Activated CD8-positive, alpha-beta T cell treated with anti-CD3 and anti-CD28 coated beads, Interleukin-2, amount 10 ng/mL, durations not matched to agents 7 days and 5 days (primary cell): ENCODE measurements around the gene AKAP13. TPM values are rescaled to one million over a fixed set of nuclear protein-coding genes. Genes with fewer than 3 reads are reported as not detected.

Source experiments
- ATAC-seq: fragments of 150-1000 bp; cut with Tn5 transposase; one replicate; pipeline ENCODE4 v1.10.0; 2021; ENCODE audit warnings: moderate library complexity
- CTCF ChIA-PET: fragments of 350-600 bp; sonication (Branson Sonifier 250); formaldehyde crosslinking; loops from one replicate; lab custom pipeline; 2021; ENCODE audit warnings: antibody characterized with exemption; lab: Charles Lee
- POLR2A ChIA-PET: fragments of 350-600 bp; sonication (Branson Sonifier 250); formaldehyde crosslinking; loops from one replicate; lab custom pipeline; 2021; ENCODE audit warnings: antibody characterized with exemption; lab: Charles Lee
- DNase-seq: peaks from one replicate; pipeline ENCODE4 v3.0.0-alpha.2; 2020
- H3K27ac Mint-ChIP-seq: one replicate; pipeline ENCODE4 v1.8.0; 2021; ENCODE audit warnings: mild to moderate bottlenecking, mixed read lengths
- H3K27me3 Mint-ChIP-seq: one replicate; pipeline ENCODE4 v1.8.0; 2021; ENCODE audit warnings: low read depth, mixed read lengths
- H3K36me3 Mint-ChIP-seq: one replicate; pipeline ENCODE4 v1.8.0; 2021; ENCODE audit warnings: low read depth, mixed read lengths
- H3K4me1 Mint-ChIP-seq: one replicate; pipeline ENCODE4 v1.8.0; 2021; ENCODE audit warnings: low read depth, mixed read lengths
- H3K4me3 Mint-ChIP-seq: one replicate; pipeline ENCODE4 v1.8.0; 2021; ENCODE audit warnings: mild to moderate bottlenecking, mixed read lengths
- H3K9me3 Mint-ChIP-seq: one replicate; pipeline ENCODE4 v1.8.0; 2022; ENCODE audit warnings: mixed read lengths; ENCODE audit not compliant: insufficient read depth
- total RNA-seq, 2 experiments: library from RNA; stranded (reverse); gene quantifications; one replicate each; pipeline ENCODE4 v1.2.3, GENCODE V29; 2021

The AKAP13 gene
- total RNA-seq, 2 experiments from 2014 or later: 112 to 117 TPM

- Mint-ChIP-seq H3K36me3 (peaks cover 35% of the 10 kb centered on the region), H3K4me1 (peaks cover 40% of the 10 kb centered on the region), H3K9me3 (no peaks in the 10 kb centered on the region), H3K27ac (no peak overlapping the region), H3K4me3 (no peak overlapping the region), H3K27me3 (no peaks in the 10 kb centered on the region)
- DNase-seq (no peak), ATAC-seq (no peak)
- ChIA-PET CTCF (interaction anchor here (1.0 to 2.3 kb wide), 5 partner anchors 7 to 95 kb away, joined by 3 to 10 read pairs (median 3); no protein-coding TSS in a partner anchor), POLR2A (no interaction called here)
Measured at GRCh38 chr15:85600001-85600400, 219.6 kb downstream of the AKAP13 start.

DNA sequence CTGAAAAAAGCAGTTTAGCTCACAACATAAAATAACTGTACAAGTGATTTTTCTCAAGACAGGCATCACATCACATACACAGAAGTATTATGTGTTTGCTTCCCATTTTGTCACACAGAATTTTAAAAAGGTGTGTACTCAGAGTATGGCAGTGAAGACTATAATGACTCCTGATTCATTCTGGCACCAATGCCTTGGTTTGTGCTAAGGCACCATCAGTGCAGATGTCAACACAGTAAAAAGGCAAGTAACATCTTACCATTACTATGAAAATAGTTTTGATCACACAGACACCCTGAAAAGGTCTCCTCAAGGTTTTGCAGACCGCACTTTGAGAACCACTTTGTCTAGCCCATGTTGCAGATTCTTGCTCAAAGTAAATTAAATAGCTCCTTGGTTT is 222.8 kb downstream of the AKAP13 start:
- ChIA-PET CTCF (interaction anchor here (1.1 to 2.9 kb wide), 5 partner anchors 9 to 18 kb away, joined by 3 to 13 read pairs (median 3); no protein-coding TSS in a partner anchor), POLR2A (no interaction called here)
- Mint-ChIP-seq H3K9me3 (no peaks in the 10 kb centered on the region), H3K4me1 (peaks cover 30% of the 10 kb centered on the region), H3K27me3 (no peaks in the 10 kb centered on the region), H3K36me3 (peaks cover 27% of the 10 kb centered on the region), H3K4me3 (no peak overlapping the region), H3K27ac (no peak overlapping the region)
- ATAC-seq: no peak
- no peak for DNase-seq

DNA sequence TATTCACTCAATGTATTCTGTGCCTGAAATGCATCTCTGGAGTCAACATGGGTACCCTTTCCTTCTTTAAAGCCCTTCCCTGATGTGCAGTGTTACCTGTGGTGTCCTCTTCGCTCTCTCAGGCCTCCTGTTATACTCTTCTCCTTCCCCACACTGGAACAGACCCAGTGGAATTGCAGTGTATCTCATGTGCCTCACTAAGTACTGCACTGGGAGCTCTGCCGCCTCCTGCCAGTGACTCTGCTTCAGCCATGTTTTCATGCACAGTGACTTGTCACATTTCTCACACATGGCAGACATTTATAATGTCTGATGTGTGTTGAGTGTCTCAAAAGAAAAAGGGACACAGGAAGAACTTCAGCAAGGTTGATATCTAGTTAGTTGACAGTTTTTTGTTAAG is 223.3 kb downstream of the AKAP13 start:
- no peak overlapping the region for H3K4me3 Mint-ChIP-seq
- H3K36me3 Mint-ChIP-seq: peaks cover 23% of the 10 kb centered on the region
- H3K4me1 Mint-ChIP-seq: peaks cover 30% of the 10 kb centered on the region
- H3K9me3 Mint-ChIP-seq: no peaks in the 10 kb centered on the region
- CTCF ChIA-PET: interaction anchor here (1.1 to 2.9 kb wide), 6 partner anchors 10 to 23 kb away, joined by 3 to 13 read pairs (median 3); no protein-coding TSS in a partner anchor
- ATAC-seq: no peak
- peak overlapping the region; percentile 8 for H3K27ac Mint-ChIP-seq
- no peaks in the 10 kb centered on the region for H3K27me3 Mint-ChIP-seq
- POLR2A ChIA-PET: interaction anchor here (0.6 kb wide), 1 partner anchor 84 kb away, joined by 3 read pairs; no protein-coding TSS in a partner anchor
- DNase-seq: no peak

GRCh38 chr15:85604194-85604593 is 223.8 kb downstream of the AKAP13 start:
- H3K27ac Mint-ChIP-seq: no peak overlapping the region
- ATAC-seq: no peak

GRCh38 chr15:85606738-85607137 is 226.3 kb downstream of the AKAP13 start:
- H3K36me3 Mint-ChIP-seq: peaks cover 21% of the 10 kb centered on the region
- no peak overlapping the region for H3K4me3 Mint-ChIP-seq
- ChIA-PET CTCF (interaction anchor here (1.0 to 1.2 kb wide), 3 partner anchors 8 to 12 kb away, joined by 4 to 5 read pairs (median 5); no protein-coding TSS in a partner anchor), POLR2A (interaction anchor here (1.6 kb wide), 1 partner anchor 83 kb away, joined by 5 read pairs; no protein-coding TSS in a partner anchor)
- ATAC-seq (no peak), DNase-seq (no peak)
- H3K27me3 Mint-ChIP-seq: no peaks in the 10 kb centered on the region
- H3K27ac Mint-ChIP-seq: no peak overlapping the region
- peaks cover 28% of the 10 kb centered on the region for H3K4me1 Mint-ChIP-seq
- H3K9me3 Mint-ChIP-seq: no peaks in the 10 kb centered on the region

More at GRCh38 chr15:85604194-85604593, 223.8 kb downstream of the AKAP13 start:
- Mint-ChIP-seq H3K36me3 (peaks cover 22% of the 10 kb centered on the region), H3K4me1 (peaks cover 28% of the 10 kb centered on the region), H3K4me3 (no peak overlapping the region), H3K9me3 (no peaks in the 10 kb centered on the region), H3K27me3 (no peaks in the 10 kb centered on the region)
- DNase-seq: no peak
- POLR2A ChIA-PET: interaction anchor here (0.6 kb wide), 1 partner anchor 83 kb away, joined by 3 read pairs; no protein-coding TSS in a partner anchor
- CTCF ChIA-PET: interaction anchor here (1.2 to 2.9 kb wide), 4 partner anchors 10 to 24 kb away, joined by 3 to 13 read pairs (median 4); no protein-coding TSS in a partner anchor

- Mint-ChIP-seq H3K27ac (no peak overlapping the region), H3K9me3 (no peaks in the 10 kb centered on the region), H3K27me3 (no peaks in the 10 kb centered on the region), H3K4me3 (no peak overlapping the region), H3K36me3 (peaks cover 23% of the 10 kb centered on the region), H3K4me1 (peaks cover 28% of the 10 kb centered on the region)
- ATAC-seq (peak; percentile 44), DNase-seq (no peak)
- ChIA-PET CTCF (interaction anchor here (1.0 to 1.2 kb wide), 3 partner anchors 8 to 12 kb away, joined by 4 to 5 read pairs (median 5); no protein-coding TSS in a partner anchor), POLR2A (interaction anchor here (1.6 kb wide), 1 partner anchor 83 kb away, joined by 5 read pairs; no protein-coding TSS in a partner anchor)
Measured at GRCh38 chr15:85607141-85607806, 226.9 kb downstream of the AKAP13 start.

GRCh38 chr15:85607842-85608241 is 227.4 kb downstream of the AKAP13 start:
- ATAC-seq: no peak
- Mint-ChIP-seq H3K9me3 (no peaks in the 10 kb centered on the region), H3K27me3 (no peaks in the 10 kb centered on the region), H3K4me3 (no peak overlapping the region), H3K36me3 (peaks cover 23% of the 10 kb centered on the region), H3K27ac (no peak overlapping the region), H3K4me1 (peaks cover 25% of the 10 kb centered on the region)
- DNase-seq: no peak
- POLR2A ChIA-PET: interaction anchor here (1.6 kb wide), 1 partner anchor 82 kb away, joined by 5 read pairs; no protein-coding TSS in a partner anchor
- CTCF ChIA-PET: interaction anchor here (1.0 to 1.2 kb wide), 3 partner anchors 9 to 11 kb away, joined by 4 to 5 read pairs (median 5); no protein-coding TSS in a partner anchor

DNA sequence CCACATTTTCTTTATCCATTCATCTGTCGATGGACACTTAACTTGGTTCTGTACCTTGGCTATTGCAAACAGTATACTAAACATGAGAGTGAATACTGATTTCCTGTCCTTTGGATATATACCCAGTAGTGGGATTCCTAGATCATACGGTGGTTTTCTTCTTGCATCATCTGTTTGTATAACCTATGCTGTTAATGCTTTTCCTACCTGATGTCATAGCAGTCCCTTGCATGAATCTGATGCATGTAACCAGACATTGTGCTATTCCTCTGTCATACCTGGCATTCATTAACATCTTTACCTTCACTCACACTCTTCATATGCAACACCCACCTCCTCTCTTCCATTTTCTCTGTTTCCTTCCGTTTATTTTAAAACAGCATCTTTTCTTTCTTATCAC is 229.1 kb downstream of the AKAP13 start:
- Mint-ChIP-seq H3K4me1 (peaks cover 16% of the 10 kb centered on the region), H3K27me3 (no peaks in the 10 kb centered on the region), H3K27ac (no peak overlapping the region), H3K9me3 (no peaks in the 10 kb centered on the region), H3K36me3 (peaks cover 17% of the 10 kb centered on the region), H3K4me3 (no peak overlapping the region)
- DNase-seq (no peak), ATAC-seq (no peak)
- ChIA-PET CTCF (no interaction called here), POLR2A (no interaction called here)

- Mint-ChIP-seq H3K27me3 (no peaks in the 10 kb centered on the region), H3K27ac (no peak overlapping the region), H3K4me1 (peaks cover 22% of the 10 kb centered on the region), H3K36me3 (peaks cover 10% of the 10 kb centered on the region), H3K9me3 (no peaks in the 10 kb centered on the region), H3K4me3 (no peak overlapping the region)
- ATAC-seq (no peak), DNase-seq (no peak)
- POLR2A ChIA-PET: no interaction called here
- CTCF ChIA-PET: interaction anchor here (0.6 to 1.2 kb wide), 2 partner anchors 13 to 126 kb away, joined by 3 to 5 read pairs; no protein-coding TSS in a partner anchor
Measured at GRCh38 chr15:85611361-85611760, 231.0 kb downstream of the AKAP13 start.

GRCh38 chr15:85614059-85614458 is 233.7 kb downstream of the AKAP13 start:
- DNase-seq: no peak
- no peak overlapping the region for H3K4me3 Mint-ChIP-seq
- H3K27ac Mint-ChIP-seq: no peak overlapping the region
- ATAC-seq: no peak
- ChIA-PET POLR2A (no interaction called here), CTCF (interaction anchor here (1.1 to 1.6 kb wide), 3 partner anchors 11 to 54 kb away, joined by 3 to 5 read pairs (median 4); no protein-coding TSS in a partner anchor)
- peaks cover 13% of the 10 kb centered on the region for H3K4me1 Mint-ChIP-seq
- peaks cover 6% of the 10 kb centered on the region for H3K36me3 Mint-ChIP-seq
- H3K9me3 Mint-ChIP-seq: no peaks in the 10 kb centered on the region
- H3K27me3 Mint-ChIP-seq: no peaks in the 10 kb centered on the region

- ChIA-PET CTCF (interaction anchor here (0.6 to 1.4 kb wide), 18 partner anchors 8 to 225 kb away, joined by 3 to 6 read pairs (median 3); no protein-coding TSS in a partner anchor), POLR2A (no interaction called here)
- ATAC-seq (peak; percentile 64), DNase-seq (peak; percentile 57)
- Mint-ChIP-seq H3K4me1 (peaks cover 13% of the 10 kb centered on the region), H3K27ac (no peak overlapping the region), H3K27me3 (no peaks in the 10 kb centered on the region), H3K9me3 (no peaks in the 10 kb centered on the region), H3K4me3 (no peak overlapping the region), H3K36me3 (peaks cover 6% of the 10 kb centered on the region)
Measured at GRCh38 chr15:85615930-85616329, 235.5 kb downstream of the AKAP13 start.
